Measurements from ENCODE around the gene OXSR1. TPM values are rescaled to one million over a fixed set of nuclear protein-coding genes. Genes with fewer than 3 reads are reported as not detected.

The OXSR1 gene
- total RNA-seq, 1 donor from 2014 or later = 50.8 TPM

DNA sequence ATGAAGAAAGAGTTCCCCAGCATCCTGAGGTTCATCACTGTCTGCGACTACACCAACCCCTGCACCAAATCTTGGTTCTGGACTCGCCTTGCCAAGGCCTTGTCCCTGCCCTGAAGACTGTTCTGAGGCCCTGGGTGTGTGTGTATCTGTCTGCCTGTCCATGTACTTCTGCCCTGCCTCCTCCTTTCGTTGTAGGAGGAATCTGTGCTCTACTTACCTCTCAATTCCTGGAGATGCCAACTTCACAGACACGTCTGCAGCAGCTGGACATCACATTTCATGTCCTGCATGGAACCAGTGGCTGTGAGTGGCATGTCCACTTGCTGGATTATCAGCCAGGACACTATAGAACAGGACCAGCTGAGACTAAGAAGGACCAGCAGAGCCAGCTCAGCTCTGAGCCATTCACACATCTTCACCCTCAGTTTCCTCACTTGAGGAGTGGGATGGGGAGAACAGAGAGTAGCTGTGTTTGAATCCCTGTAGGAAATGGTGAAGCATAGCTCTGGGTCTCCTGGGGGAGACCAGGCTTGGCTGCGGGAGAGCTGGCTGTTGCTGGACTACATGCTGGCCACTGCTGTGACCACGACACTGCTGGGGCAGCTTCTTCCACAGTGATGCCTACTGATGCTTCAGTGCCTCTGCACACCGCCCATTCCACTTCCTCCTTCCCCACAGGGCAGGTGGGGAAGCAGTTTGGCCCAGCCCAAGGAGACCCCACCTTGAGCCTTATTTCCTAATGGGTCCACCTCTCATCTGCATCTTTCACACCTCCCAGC lies 24.0 kb upstream of the OXSR1 start:
- no peaks in the 10 kb centered on the region for H3K27me3 Mint-ChIP-seq (ENCODE audit: insufficient read depth)
- peaks cover 13% of the 10 kb centered on the region for H3K9me3 Mint-ChIP-seq
- DNase-seq (ENCODE audit: low spot score) = no peak
- H3K4me3 Mint-ChIP-seq = peak overlapping the region; percentile 64
- intact Hi-C loops (cut with micrococcal nuclease) = no loop called here
- H3K36me3 Mint-ChIP-seq (ENCODE audit: low read depth) = peaks cover 20% of the 10 kb centered on the region
- peaks cover 49% of the 10 kb centered on the region for H3K4me1 Mint-ChIP-seq (ENCODE audit: low read depth)
- no peak overlapping the region for H3K27ac Mint-ChIP-seq

GRCh38 chr3:38141952-38142273 lies 23.4 kb upstream of the OXSR1 start:
- peaks cover 48% of the 10 kb centered on the region for H3K4me1 Mint-ChIP-seq (ENCODE audit: low read depth)
- no peak for DNase-seq (ENCODE audit: low spot score)
- intact Hi-C loops (cut with micrococcal nuclease) = no loop called here
- H3K27me3 Mint-ChIP-seq (ENCODE audit: insufficient read depth) = no peaks in the 10 kb centered on the region
- peaks cover 18% of the 10 kb centered on the region for H3K9me3 Mint-ChIP-seq
- H3K36me3 Mint-ChIP-seq (ENCODE audit: low read depth) = peaks cover 21% of the 10 kb centered on the region
- no peak overlapping the region for H3K4me3 Mint-ChIP-seq
- H3K27ac Mint-ChIP-seq = no peak overlapping the region

DNA sequence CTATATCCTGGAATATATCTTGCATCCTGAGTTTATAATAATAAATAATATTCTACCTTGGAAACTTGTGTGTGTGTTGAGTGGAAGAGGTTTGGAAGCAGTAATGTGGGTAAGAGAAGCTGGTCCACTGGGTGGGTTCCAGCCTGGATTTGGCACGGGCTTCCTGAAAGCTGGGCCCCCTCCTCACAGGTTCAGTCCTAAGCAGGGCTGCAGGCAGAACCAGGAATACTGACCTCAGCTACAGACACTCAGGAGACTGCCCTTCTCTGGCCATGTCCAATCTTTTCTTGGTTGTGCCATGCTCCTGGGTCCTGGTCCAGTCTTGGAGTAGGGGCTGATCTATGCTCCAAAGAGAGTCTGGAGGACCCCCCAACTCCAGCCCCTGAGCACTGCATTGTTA lies 22.4 kb upstream of the OXSR1 start:
- intact Hi-C loops (cut with micrococcal nuclease) = no loop called here
- H3K9me3 Mint-ChIP-seq = peaks cover 28% of the 10 kb centered on the region
- no peak for DNase-seq (ENCODE audit: low spot score)
- H3K4me1 Mint-ChIP-seq (ENCODE audit: low read depth) = peaks cover 38% of the 10 kb centered on the region
- H3K27me3 Mint-ChIP-seq (ENCODE audit: insufficient read depth) = no peaks in the 10 kb centered on the region
- H3K4me3 Mint-ChIP-seq = no peak overlapping the region
- peaks cover 21% of the 10 kb centered on the region for H3K36me3 Mint-ChIP-seq (ENCODE audit: low read depth)
- H3K27ac Mint-ChIP-seq = no peak overlapping the region

DNA sequence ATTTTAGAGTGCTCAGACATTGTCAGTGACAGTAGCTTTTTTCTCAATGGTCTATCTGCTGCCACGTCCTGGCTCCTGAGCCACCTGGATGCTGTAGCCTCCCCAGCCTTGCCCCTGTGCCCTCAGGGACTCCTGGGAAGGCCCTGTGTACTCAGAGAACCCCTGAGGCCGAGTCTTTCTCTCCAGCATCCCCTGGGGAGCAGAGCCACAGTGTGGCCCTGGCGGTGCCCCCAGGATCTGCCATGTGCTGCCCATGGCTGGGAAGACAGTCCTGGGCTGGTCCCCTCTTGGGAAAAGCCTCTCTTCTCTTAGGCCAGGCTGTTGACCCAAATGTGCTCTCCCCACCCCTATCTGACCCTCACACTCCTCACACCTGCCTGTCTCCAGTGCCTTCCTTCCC lies 21.8 kb upstream of the OXSR1 start:
- intact Hi-C loops (cut with micrococcal nuclease) = no loop called here
- H3K4me3 Mint-ChIP-seq = no peak overlapping the region
- peaks cover 21% of the 10 kb centered on the region for H3K36me3 Mint-ChIP-seq (ENCODE audit: low read depth)

GRCh38 chr3:38146504-38146903 lies 18.8 kb upstream of the OXSR1 start:
- H3K36me3 Mint-ChIP-seq (ENCODE audit: low read depth) = peaks cover 15% of the 10 kb centered on the region
- H3K4me1 Mint-ChIP-seq (ENCODE audit: low read depth) = peaks cover 25% of the 10 kb centered on the region

More for the DNA sequence above, 21.8 kb upstream of the OXSR1 start:
- H3K9me3 Mint-ChIP-seq = peaks cover 28% of the 10 kb centered on the region
- H3K27ac Mint-ChIP-seq = no peak overlapping the region
- DNase-seq (ENCODE audit: low spot score) = no peak
- no peaks in the 10 kb centered on the region for H3K27me3 Mint-ChIP-seq (ENCODE audit: insufficient read depth)
- peaks cover 33% of the 10 kb centered on the region for H3K4me1 Mint-ChIP-seq (ENCODE audit: low read depth)

DNA sequence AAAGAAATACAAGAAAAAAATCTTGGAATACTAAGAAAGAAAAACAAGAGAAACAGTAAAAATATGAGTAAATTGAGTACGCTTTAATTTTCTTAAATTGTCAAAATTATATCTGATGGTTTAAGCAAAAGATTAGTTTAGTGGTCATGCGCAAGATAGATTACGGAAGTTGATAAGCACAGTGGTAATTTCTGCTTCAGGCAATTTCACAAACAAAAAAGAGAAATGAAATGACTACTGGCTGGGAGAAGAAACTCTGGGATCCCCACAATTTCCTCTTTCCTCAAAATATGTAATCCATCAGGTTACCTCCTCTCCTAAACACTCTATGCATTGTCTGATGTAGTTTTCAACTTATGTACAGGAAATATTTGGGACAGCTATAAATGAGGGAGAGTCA lies 17.9 kb upstream of the OXSR1 start:
- peaks cover 9% of the 10 kb centered on the region for H3K36me3 Mint-ChIP-seq (ENCODE audit: low read depth)
- intact Hi-C loops (cut with micrococcal nuclease) = no loop called here
- peaks cover 24% of the 10 kb centered on the region for H3K4me1 Mint-ChIP-seq (ENCODE audit: low read depth)
- DNase-seq (ENCODE audit: low spot score) = no peak
- H3K4me3 Mint-ChIP-seq = no peak overlapping the region
- H3K27ac Mint-ChIP-seq = no peak overlapping the region
- peaks cover 28% of the 10 kb centered on the region for H3K9me3 Mint-ChIP-seq
- no peaks in the 10 kb centered on the region for H3K27me3 Mint-ChIP-seq (ENCODE audit: insufficient read depth)

More at GRCh38 chr3:38146504-38146903, 18.8 kb upstream of the OXSR1 start:
- no peak for DNase-seq (ENCODE audit: low spot score)
- intact Hi-C loops (cut with micrococcal nuclease) = no loop called here
- peaks cover 28% of the 10 kb centered on the region for H3K9me3 Mint-ChIP-seq
- no peaks in the 10 kb centered on the region for H3K27me3 Mint-ChIP-seq (ENCODE audit: insufficient read depth)
- H3K4me3 Mint-ChIP-seq = no peak overlapping the region
- no peak overlapping the region for H3K27ac Mint-ChIP-seq

GRCh38 chr3:38148311-38148882 lies 16.9 kb upstream of the OXSR1 start:
- DNase-seq (ENCODE audit: low spot score) = no peak
- H3K9me3 Mint-ChIP-seq = peaks cover 28% of the 10 kb centered on the region
- no peaks in the 10 kb centered on the region for H3K27me3 Mint-ChIP-seq (ENCODE audit: insufficient read depth)
- H3K4me3 Mint-ChIP-seq = no peak overlapping the region
- peaks cover 9% of the 10 kb centered on the region for H3K36me3 Mint-ChIP-seq (ENCODE audit: low read depth)
- intact Hi-C loops (cut with micrococcal nuclease) = no loop called here
- peaks cover 33% of the 10 kb centered on the region for H3K4me1 Mint-ChIP-seq (ENCODE audit: low read depth)
- no peak overlapping the region for H3K27ac Mint-ChIP-seq

GRCh38 chr3:38149708-38150107 lies 15.6 kb upstream of the OXSR1 start:
- Mint-ChIP-seq H3K27me3 (ENCODE audit: insufficient read depth) (no peaks in the 10 kb centered on the region), H3K4me1 (ENCODE audit: low read depth) (peaks cover 46% of the 10 kb centered on the region), H3K36me3 (ENCODE audit: low read depth) (peaks cover 6% of the 10 kb centered on the region), H3K9me3 (peaks cover 28% of the 10 kb centered on the region), H3K4me3 (no peak overlapping the region), H3K27ac (no peak overlapping the region)
- no peak for DNase-seq (ENCODE audit: low spot score)
- intact Hi-C loops (cut with micrococcal nuclease) = no loop called here

GRCh38 chr3:38150780-38151528 lies 14.4 kb upstream of the OXSR1 start:
- Mint-ChIP-seq H3K9me3 (peaks cover 19% of the 10 kb centered on the region), H3K4me1 (ENCODE audit: low read depth) (peaks cover 54% of the 10 kb centered on the region), H3K27ac (no peak overlapping the region), H3K27me3 (ENCODE audit: insufficient read depth) (no peaks in the 10 kb centered on the region), H3K4me3 (no peak overlapping the region), H3K36me3 (ENCODE audit: low read depth) (peaks cover 3% of the 10 kb centered on the region)
- intact Hi-C loops (cut with micrococcal nuclease) = no loop called here
- DNase-seq (ENCODE audit: low spot score) = no peak

DNA sequence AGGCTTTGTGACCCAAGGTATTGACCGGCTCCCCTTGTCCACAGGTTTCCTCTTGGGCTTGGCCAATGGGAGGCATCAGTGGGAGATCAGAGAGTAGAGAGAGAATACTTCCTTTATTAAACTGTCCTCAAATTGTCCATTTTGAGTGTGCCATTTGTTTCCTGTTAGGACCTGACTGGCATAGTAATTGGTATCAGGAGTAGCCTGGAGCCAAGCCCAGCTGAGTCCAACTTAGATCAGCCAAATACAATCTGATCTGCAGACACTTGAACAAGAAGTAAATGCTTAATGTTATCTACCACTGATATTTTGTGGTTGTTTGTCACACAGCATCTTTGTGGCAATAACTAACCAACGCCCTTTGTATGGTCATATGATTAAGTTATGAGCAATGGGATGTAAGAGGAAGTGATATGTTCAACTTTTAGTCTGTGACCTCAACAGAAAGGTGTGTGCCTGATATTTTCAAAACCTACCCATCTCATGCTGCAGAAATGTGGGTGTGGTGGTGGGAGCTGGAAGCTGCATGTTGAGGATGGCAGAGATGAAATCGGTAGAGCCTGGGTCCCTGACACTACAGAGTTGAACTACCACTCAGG lies 13.6 kb upstream of the OXSR1 start:
- H3K27ac Mint-ChIP-seq = peak overlapping the region; percentile 31
- H3K9me3 Mint-ChIP-seq = peaks cover 11% of the 10 kb centered on the region
- no peak overlapping the region for H3K4me3 Mint-ChIP-seq
- H3K27me3 Mint-ChIP-seq (ENCODE audit: insufficient read depth) = no peaks in the 10 kb centered on the region
- H3K4me1 Mint-ChIP-seq (ENCODE audit: low read depth) = peaks cover 54% of the 10 kb centered on the region
- no peaks in the 10 kb centered on the region for H3K36me3 Mint-ChIP-seq (ENCODE audit: low read depth)
- DNase-seq (ENCODE audit: low spot score) = no peak
- intact Hi-C loops (cut with micrococcal nuclease) = no loop called here

DNA sequence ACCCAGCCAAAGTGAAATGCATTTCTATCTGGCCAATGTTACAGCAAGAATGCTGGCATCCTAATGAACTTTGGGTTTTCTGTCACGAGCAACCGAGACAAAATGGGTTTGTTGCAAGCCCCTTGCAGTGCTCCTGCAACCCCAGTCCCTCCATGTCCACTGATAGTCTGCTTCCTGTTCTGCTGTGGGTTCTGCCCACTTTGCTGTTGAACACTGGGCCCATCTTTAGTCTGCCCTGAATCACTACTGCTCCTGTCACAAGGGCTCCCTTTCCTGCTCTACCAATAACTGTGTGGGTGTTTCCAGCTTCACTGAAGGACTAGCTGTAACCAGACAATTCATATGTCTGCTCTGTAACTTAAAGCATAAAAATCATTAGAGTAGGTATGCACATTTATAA lies 12.7 kb upstream of the OXSR1 start:
- intact Hi-C loops (cut with micrococcal nuclease) = no loop called here
- DNase-seq (ENCODE audit: low spot score) = no peak
- Mint-ChIP-seq H3K27me3 (ENCODE audit: insufficient read depth) (no peaks in the 10 kb centered on the region), H3K4me3 (no peak overlapping the region), H3K36me3 (ENCODE audit: low read depth) (no peaks in the 10 kb centered on the region), H3K27ac (peak overlapping the region; percentile 48), H3K4me1 (ENCODE audit: low read depth) (peaks cover 54% of the 10 kb centered on the region), H3K9me3 (peaks cover 3% of the 10 kb centered on the region)

- Mint-ChIP-seq H3K27me3 (ENCODE audit: insufficient read depth) (no peaks in the 10 kb centered on the region), H3K27ac (no peak overlapping the region), H3K36me3 (ENCODE audit: low read depth) (no peaks in the 10 kb centered on the region), H3K4me1 (ENCODE audit: low read depth) (peaks cover 54% of the 10 kb centered on the region), H3K9me3 (no peaks in the 10 kb centered on the region), H3K4me3 (no peak overlapping the region)
- DNase-seq (ENCODE audit: low spot score) = no peak
- intact Hi-C loops (cut with micrococcal nuclease) = no loop called here
These were observed 12.1 kb upstream of the OXSR1 start for GRCh38 chr3:38153221-38153620.

GRCh38 chr3:38154033-38154494 lies 11.3 kb upstream of the OXSR1 start:
- H3K4me3 Mint-ChIP-seq = no peak overlapping the region
- DNase-seq (ENCODE audit: low spot score) = no peak

More at GRCh38 chr3:38154033-38154494, 11.3 kb upstream of the OXSR1 start:
- Mint-ChIP-seq H3K36me3 (ENCODE audit: low read depth) (no peaks in the 10 kb centered on the region), H3K4me1 (ENCODE audit: low read depth) (peaks cover 54% of the 10 kb centered on the region), H3K27me3 (ENCODE audit: insufficient read depth) (no peaks in the 10 kb centered on the region), H3K27ac (no peak overlapping the region), H3K9me3 (no peaks in the 10 kb centered on the region)
- intact Hi-C loops (cut with micrococcal nuclease) = loop anchor here (1.0 kb wide), 2 partner anchors 10 to 17 kb away; partner anchors contain the start of gene ACAA1

All from activated T-helper 1 cell treated with anti-CD3 and anti-CD28 coated beads, Interleukin-12 subunit alpha, Interleukin-12 subunit beta, Interleukin-2, Interleukin-4 antibody, amounts not matched to agents 30 ng/mL and 10 ng/mL and 1 ng/mL, durations not matched to agents 14 hours and 24 hours and 36 hours (primary cell).